GM21528 (cell line): Measurements from ENCODE around the gene RBM42.
A peak's percentile ranks its signal among the peaks of the same experiment; 100 is the strongest.

ENCODE experiments used
- ATAC-seq: cut with Tn5 transposase; IDR thresholded peaks from one replicate; pipeline ENCODE4 v1.9.1; 2021; ENCODE audit warnings: mild to moderate bottlenecking, moderate library complexity; ENCODE audit not compliant: unreplicated experiment, low FRiP score

The RBM42 gene

DNA sequence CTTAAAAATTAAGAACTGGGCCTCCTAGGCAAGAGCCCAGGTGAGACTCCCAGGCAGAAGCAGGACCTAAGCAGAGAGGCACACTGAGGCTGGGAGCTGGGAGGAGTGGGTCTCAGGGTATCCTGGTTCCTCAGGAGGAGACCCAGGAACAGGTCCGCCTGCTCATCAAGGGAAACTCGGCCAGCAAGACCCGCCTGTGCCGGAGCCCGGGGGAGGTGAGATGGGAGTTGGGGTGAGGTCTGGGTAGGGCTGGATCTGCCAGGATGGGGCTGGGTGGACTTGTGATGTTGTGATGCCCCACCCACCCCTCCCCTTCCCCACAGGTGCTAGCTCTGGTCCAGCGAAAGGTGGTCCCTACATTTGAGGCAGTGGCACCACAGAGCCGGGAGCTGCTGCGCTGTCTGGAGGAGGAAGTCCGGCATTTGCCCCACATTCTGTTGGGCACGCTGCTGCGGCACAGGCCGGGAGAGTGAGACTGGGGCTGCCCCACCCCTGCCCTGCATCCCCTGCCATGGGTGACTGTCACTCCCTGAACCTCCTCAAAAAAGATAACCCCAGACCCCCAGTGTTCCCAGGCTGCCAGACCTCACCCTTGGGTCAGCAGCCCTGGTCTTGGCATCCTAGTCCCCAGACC is 9.4 kb upstream of the RBM42 start:
- ATAC-seq, result no peak

DNA sequence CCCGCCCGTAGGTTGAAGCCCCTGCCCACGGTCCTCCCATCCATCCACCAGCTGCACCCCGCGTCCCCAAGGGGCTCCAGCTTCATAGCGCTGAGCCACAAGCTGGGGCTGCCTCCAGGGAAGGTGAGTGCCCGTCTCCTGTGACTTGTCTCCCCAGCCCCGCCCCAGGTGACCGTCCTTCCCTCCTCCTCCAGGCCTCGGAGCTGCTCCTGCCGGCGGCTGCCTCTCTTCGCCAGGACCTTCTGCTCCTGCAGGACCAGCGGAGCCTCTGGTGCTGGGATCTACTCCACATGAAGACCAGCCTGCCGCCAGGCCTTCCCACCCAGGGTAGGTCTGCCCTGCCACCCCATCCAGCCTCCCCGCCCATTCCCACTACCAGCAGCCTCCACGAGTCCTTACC is 8.8 kb upstream of the RBM42 start:
- ATAC-seq, result no peak

GRCh38 chr19:35621708-35622107 is 7.1 kb upstream of the RBM42 start:
- no peak for ATAC-seq

- no peak for ATAC-seq
Measured at GRCh38 chr19:35622750-35623149, 6.1 kb upstream of the RBM42 start.

GRCh38 chr19:35623327-35624010 is 5.4 kb upstream of the RBM42 start:
- no peak for ATAC-seq

- no peak for ATAC-seq
Measured at GRCh38 chr19:35628264-35628564, 622 bp upstream of the RBM42 start.

DNA sequence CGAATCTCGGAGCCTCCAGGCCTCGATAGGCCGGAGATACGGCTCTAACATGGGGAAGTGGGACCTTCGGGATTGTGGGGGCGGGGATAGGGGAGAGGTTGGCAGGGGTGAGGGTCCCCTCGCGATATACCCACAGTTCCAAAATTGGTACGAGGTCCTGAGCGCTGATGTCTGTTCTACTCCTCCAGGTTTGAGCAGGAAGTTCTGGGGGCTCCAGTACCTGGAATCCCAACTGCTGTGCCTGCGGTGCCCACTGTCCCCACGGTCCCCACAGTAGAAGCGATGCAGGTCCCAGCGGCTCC is 447 bp downstream of the RBM42 start:
- ATAC-seq, result peak; percentile 3

- ATAC-seq, result no peak
Measured at GRCh38 chr19:35633727-35634440, 5.0 kb downstream of the RBM42 start.

DNA sequence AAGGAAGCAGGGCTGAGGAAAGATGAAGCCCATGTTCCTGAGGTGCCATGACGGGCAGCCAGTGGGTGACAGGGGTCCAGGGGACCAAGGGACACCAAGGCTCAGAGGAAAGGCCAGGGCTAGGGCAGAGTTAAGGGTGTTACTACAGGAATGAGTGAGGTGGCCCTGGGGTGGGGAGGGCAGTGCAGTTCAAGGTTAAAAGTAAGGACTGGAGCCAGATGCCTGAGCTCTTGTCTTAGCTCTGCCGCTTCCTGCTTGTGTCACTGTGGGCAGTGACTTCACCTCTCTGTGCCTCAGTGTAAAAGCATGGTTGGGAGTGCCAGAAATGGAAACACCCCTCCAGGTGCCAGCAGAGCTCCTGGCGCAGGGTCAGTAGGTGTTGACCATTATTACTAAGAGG is 7.8 kb downstream of the RBM42 start:
- ATAC-seq, result no peak

- no peak for ATAC-seq
Measured at GRCh38 chr19:35637165-35637564, 8.3 kb downstream of the RBM42 start.

GRCh38 chr19:35639321-35639639 is 10.4 kb downstream of the RBM42 start:
- no peak for ATAC-seq

- no peak for ATAC-seq
Measured at GRCh38 chr19:35639863-35640262, 11.0 kb downstream of the RBM42 start.

DNA sequence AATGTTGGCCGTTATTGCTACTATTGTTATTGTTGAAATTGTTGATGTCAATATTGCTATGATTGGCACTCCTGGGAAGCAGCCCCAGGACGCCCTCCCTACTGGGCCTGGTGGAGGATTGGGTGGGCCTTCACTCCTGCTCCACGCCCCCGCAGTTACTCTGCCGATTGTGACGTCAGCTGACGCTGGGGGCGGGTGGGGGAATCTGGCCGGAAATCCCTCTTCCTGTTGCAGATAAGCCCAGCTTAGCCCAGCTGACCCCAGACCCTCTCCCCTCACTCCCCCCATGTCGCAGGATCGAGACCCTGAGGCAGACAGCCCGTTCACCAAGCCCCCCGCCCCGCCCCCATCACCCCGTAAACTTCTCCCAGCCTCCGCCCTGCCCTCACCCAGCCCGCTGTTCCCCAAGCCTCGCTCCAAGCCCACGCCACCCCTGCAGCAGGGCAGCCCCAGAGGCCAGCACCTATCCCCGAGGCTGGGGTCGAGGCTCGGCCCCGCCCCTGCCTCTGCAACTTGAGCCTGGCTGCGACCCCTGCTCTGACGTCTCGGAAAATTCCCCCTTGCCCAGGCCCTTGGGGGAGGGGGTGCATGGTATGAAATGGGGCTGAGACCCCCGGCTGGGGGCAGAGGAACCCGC is 12.8 kb downstream of the RBM42 start, which contains the start of gene ETV2:
Gene ETV2 (plus strand): TSS at position 231 of the 637 bp plus-strand sequence. CDS start 716 bp downstream, outside the sequence.
- ATAC-seq, result no peak

- ATAC-seq, result no peak
Measured at GRCh38 chr19:35642312-35642711, 13.5 kb downstream of the RBM42 start.

- ATAC-seq, result no peak
Measured at GRCh38 chr19:35642798-35643254, 14.0 kb downstream of the RBM42 start.

DNA sequence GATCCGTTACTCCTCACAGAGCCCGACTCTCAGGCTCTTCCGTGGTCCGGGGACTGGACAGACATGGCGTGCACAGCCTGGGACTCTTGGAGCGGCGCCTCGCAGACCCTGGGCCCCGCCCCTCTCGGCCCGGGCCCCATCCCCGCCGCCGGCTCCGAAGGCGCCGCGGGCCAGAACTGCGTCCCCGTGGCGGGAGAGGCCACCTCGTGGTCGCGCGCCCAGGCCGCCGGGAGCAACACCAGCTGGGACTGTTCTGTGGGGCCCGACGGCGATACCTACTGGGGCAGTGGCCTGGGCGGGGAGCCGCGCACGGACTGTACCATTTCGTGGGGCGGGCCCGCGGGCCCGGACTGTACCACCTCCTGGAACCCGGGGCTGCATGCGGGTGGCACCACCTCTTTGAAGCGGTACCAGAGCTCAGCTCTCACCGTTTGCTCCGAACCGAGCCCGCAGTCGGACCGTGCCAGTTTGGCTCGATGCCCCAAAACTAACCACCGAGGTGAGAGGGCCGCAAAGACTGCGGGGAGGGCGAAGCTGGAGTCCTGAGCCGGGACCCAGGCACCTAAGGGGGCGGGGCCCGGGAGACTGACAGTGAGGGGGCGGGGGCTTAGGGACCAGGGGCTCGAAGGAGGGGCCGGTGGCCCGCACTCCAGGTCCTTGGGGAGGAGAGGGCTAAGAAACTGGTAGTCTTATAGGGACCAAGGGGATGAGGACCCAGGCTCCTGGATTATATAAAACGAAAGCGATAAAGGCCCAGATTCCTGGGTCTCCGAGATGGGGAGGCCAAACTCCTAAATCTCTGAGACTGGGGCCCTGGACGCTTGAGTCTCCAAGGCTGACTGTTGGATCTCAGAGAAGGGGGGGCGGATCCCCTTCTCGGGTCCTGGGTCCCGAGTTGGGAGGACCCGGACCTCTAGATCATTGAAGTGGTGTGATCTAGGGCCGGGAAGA is 14.7 kb downstream of the RBM42 start:
- ATAC-seq, result peak; percentile 35

GRCh38 chr19:35644206-35644986 is 15.6 kb downstream of the RBM42 start:
- ATAC-seq, result peak; percentile 62

GRCh38 chr19:35644987-35645679 is 16.3 kb downstream of the RBM42 start:
- ATAC-seq, result no peak
